HUES6 (cell line): ENCODE measurements around the gene GALNTL6.

Source experiments
- H3K27ac ChIP-seq: 2 replicates; pipeline ENCODE4 v1.7.0; 2013; ENCODE audit warnings: low read depth, mild to moderate bottlenecking, low read length, inconsistent platforms
- H3K27me3 ChIP-seq: 2 replicates; pipeline ENCODE4 v1.6.1; 2013; ENCODE audit warnings: low read length; ENCODE audit not compliant: control insufficient read depth, insufficient read depth
- H3K36me3 ChIP-seq: 2 replicates; pipeline ENCODE4 v1.6.1; 2013; ENCODE audit warnings: low read length; ENCODE audit not compliant: control insufficient read depth, insufficient read depth
- H3K4me1 ChIP-seq: 2 replicates; pipeline ENCODE4 v1.6.1; 2013; ENCODE audit warnings: low read length; ENCODE audit not compliant: control insufficient read depth, insufficient read depth
- H3K4me3 ChIP-seq: 2 replicates; pipeline ENCODE4 v1.5.1; 2013; ENCODE audit warnings: low read depth, low read length
- H3K9ac ChIP-seq: one replicate; pipeline ENCODE4 v1.6.1; 2013; ENCODE audit warnings: mild to moderate bottlenecking, low read length
- H3K9me3 ChIP-seq: 2 replicates; pipeline ENCODE4 v1.6.1; 2013; ENCODE audit warnings: low read depth, low read length; ENCODE audit not compliant: control insufficient read depth, insufficient read depth

GALNTL6 gene

DNA sequence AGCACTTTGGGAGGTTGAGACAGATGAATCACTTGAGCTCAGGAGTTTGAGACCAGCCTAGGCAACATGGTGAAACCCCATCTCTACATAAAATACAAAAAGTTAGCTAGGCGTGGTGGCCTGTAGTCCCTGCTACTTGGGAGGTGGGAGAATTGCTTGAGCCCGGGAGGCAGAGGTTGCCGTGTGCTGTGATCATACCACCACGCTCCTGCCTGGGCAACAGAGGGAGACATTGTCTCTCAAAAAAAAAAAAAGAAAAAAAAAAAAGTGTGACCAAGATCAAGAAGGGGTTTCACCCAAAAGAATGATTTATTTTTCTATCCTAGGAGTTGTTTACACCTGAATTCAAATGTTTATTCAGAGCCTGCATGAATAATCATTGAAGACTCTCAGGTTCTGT lies 783.0 kb downstream of the GALNTL6 start:
- H3K9me3 ChIP-seq, result 0 out of 2 replicates have a peak, but pooled peaks cover 4% of the 10 kb centered on the region
- H3K9ac ChIP-seq, result no peak overlapping the region
- no peaks in the 10 kb centered on the region for H3K36me3 ChIP-seq
- no peaks in the 10 kb centered on the region for H3K27me3 ChIP-seq
- H3K4me1 ChIP-seq, result no peaks in the 10 kb centered on the region
- no peak overlapping the region for H3K27ac ChIP-seq
- H3K4me3 ChIP-seq, result no peak overlapping the region

GRCh38 chr4:172599554-172599953 lies 786.4 kb downstream of the GALNTL6 start:
- Histone ChIP-seq H3K9ac (no peak overlapping the region), H3K4me3 (no peak overlapping the region), H3K9me3 (no peaks in the 10 kb centered on the region), H3K36me3 (no peaks in the 10 kb centered on the region), H3K27me3 (no peaks in the 10 kb centered on the region), H3K4me1 (no peaks in the 10 kb centered on the region), H3K27ac (no peak overlapping the region)

DNA sequence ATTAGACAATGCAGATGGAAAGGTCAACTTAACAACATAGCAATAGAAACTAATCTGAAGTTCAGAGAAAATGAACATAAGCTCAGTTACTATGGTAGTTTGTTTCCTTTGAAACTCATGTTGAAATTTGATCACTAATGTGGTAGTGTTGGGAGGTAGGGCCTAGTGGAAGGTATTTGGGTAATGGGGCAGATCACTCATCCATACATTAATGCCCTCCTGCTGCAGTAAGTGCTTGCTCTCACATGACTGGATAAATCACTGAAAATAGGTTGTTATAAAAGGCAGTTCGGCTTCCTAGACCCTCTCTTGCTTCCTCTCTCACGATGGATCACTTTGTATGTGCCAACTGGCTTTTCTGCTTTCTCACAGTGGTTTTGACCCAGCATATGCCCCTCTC lies 788.0 kb downstream of the GALNTL6 start:
- H3K27ac ChIP-seq, result no peak overlapping the region
- no peak overlapping the region for H3K4me3 ChIP-seq
- H3K9me3 ChIP-seq, result no peaks in the 10 kb centered on the region
- no peak overlapping the region for H3K9ac ChIP-seq
- H3K36me3 ChIP-seq, result no peaks in the 10 kb centered on the region
- no peaks in the 10 kb centered on the region for H3K4me1 ChIP-seq
- no peaks in the 10 kb centered on the region for H3K27me3 ChIP-seq

DNA sequence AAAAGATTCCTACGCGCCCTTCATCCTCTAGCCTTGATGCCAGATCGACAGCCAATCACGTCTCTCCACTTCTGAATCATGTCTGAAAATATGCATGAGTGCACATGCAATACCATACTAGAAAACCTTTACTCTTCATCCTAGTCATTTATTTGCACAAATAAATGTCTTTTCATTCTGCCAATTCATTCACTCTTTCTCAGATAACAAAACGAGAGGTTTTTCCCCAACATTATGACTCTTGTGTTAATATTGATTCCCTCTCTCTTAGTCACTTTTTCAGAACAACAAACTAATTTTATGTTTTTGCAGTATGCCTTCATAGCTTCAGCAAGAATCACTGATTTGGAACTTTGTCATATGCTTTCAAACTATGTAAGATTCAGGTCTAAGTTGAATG lies 806.0 kb downstream of the GALNTL6 start:
- H3K9ac ChIP-seq, result no peak overlapping the region
- no peak overlapping the region for H3K4me3 ChIP-seq
- H3K27me3 ChIP-seq, result no peaks in the 10 kb centered on the region
- H3K4me1 ChIP-seq, result no peaks in the 10 kb centered on the region
- no peaks in the 10 kb centered on the region for H3K9me3 ChIP-seq
- H3K27ac ChIP-seq, result no peak overlapping the region
- H3K36me3 ChIP-seq, result no peaks in the 10 kb centered on the region

GRCh38 chr4:172619798-172620197 lies 806.6 kb downstream of the GALNTL6 start:
- Histone ChIP-seq H3K9me3 (no peaks in the 10 kb centered on the region), H3K36me3 (no peaks in the 10 kb centered on the region), H3K9ac (no peak overlapping the region), H3K27me3 (no peaks in the 10 kb centered on the region), H3K4me3 (no peak overlapping the region), H3K27ac (no peak overlapping the region), H3K4me1 (no peaks in the 10 kb centered on the region)

GRCh38 chr4:172628263-172628662 lies 815.1 kb downstream of the GALNTL6 start:
- Histone ChIP-seq H3K36me3 (no peaks in the 10 kb centered on the region), H3K4me3 (no peak overlapping the region), H3K9ac (no peak overlapping the region), H3K27ac (no peak overlapping the region), H3K27me3 (no peaks in the 10 kb centered on the region), H3K9me3 (no peaks in the 10 kb centered on the region), H3K4me1 (peaks cover 2% of the 10 kb centered on the region; the same call in 1 of the 2 replicates)

- no peaks in the 10 kb centered on the region for H3K9me3 ChIP-seq
- H3K4me1 ChIP-seq, result peaks cover 2% of the 10 kb centered on the region; the same call in 1 of the 2 replicates
- H3K27me3 ChIP-seq, result no peaks in the 10 kb centered on the region
- H3K27ac ChIP-seq, result no peak overlapping the region
- no peak overlapping the region for H3K9ac ChIP-seq
- no peak overlapping the region for H3K4me3 ChIP-seq
- H3K36me3 ChIP-seq, result no peaks in the 10 kb centered on the region
Observed at GRCh38 chr4:172630280-172630679, 817.1 kb downstream of the GALNTL6 start.

- no peaks in the 10 kb centered on the region for H3K27me3 ChIP-seq
Observed at GRCh38 chr4:172631832-172632231, 818.6 kb downstream of the GALNTL6 start.

GRCh38 chr4:172648471-172648870 lies 835.3 kb downstream of the GALNTL6 start:
- Histone ChIP-seq H3K4me3 (no peak overlapping the region), H3K36me3 (no peaks in the 10 kb centered on the region), H3K9ac (no peak overlapping the region), H3K27me3 (no peaks in the 10 kb centered on the region), H3K4me1 (peaks cover 16% of the 10 kb centered on the region), H3K27ac (no peak overlapping the region), H3K9me3 (no peaks in the 10 kb centered on the region)

More at GRCh38 chr4:172631832-172632231, 818.6 kb downstream of the GALNTL6 start:
- peaks cover 2% of the 10 kb centered on the region; the same call in 1 of the 2 replicates for H3K4me1 ChIP-seq
- no peak overlapping the region for H3K4me3 ChIP-seq
- no peaks in the 10 kb centered on the region for H3K36me3 ChIP-seq
- no peak overlapping the region for H3K9ac ChIP-seq
- H3K9me3 ChIP-seq, result no peaks in the 10 kb centered on the region
- H3K27ac ChIP-seq, result no peak overlapping the region

DNA sequence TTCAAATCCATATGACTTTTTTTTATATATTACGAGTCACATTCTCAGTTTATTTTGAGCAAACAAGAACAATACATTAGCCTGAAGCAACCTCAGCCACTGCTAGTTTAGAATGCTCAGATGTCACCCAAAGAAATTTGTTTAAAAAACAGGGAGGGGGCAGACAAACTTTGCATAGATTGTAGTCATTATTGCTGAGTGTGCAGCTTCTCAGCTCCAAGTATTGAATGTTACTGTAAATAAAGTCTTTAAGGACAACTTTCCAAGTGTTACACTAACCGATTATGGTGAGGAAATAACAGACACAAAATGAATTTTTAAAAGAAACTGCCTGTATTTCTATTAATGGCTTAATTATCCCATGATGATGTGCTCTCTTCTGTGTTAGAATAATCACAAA lies 835.9 kb downstream of the GALNTL6 start:
- Histone ChIP-seq H3K4me1 (peaks cover 16% of the 10 kb centered on the region), H3K36me3 (no peaks in the 10 kb centered on the region), H3K27me3 (no peaks in the 10 kb centered on the region), H3K27ac (no peak overlapping the region), H3K9ac (no peak overlapping the region), H3K9me3 (no peaks in the 10 kb centered on the region), H3K4me3 (no peak overlapping the region)

GRCh38 chr4:172650758-172651530 lies 837.7 kb downstream of the GALNTL6 start:
- Histone ChIP-seq H3K4me1 (peaks cover 16% of the 10 kb centered on the region), H3K9ac (no peak overlapping the region), H3K27me3 (no peaks in the 10 kb centered on the region), H3K9me3 (no peaks in the 10 kb centered on the region), H3K27ac (no peak overlapping the region), H3K36me3 (no peaks in the 10 kb centered on the region), H3K4me3 (no peak overlapping the region)
